Neural progenitor cell (in vitro differentiated cells): ENCODE data around the gene NUDT3.

Source experiments
- CTCF ChIP-seq: fragments of 200-600 bp; sonication (generic); IDR thresholded peaks from 2 replicates; pipeline ENCODE4 v1.5.1; 2017; ENCODE audit warnings: antibody characterized with exemption, mild to moderate bottlenecking
- EZH2 ChIP-seq: fragments of 200-600 bp; sonication (generic); IDR thresholded peaks from 2 replicates; pipeline ENCODE4 v1.6.1; 2017; ENCODE audit warnings: antibody characterized with exemption, mild to moderate bottlenecking, moderate library complexity
- EZH2phosphoT487 ChIP-seq: fragments of 200-600 bp; sonication (generic); IDR thresholded peaks from 2 replicates; pipeline ENCODE4 v1.6.1; 2017; ENCODE audit warnings: antibody characterized with exemption

- TF ChIP-seq EZH2phosphoT487 (no peak), CTCF (no peak), EZH2 (no peak)
These were observed 115.3 kb downstream of the NUDT3 start for GRCh38 chr6:34276881-34277762.
